Vagina (tissue), 2 donors: ENCODE results near the gene COL5A1.

Experiments used
- CTCF ChIP-seq, 3 experiments: fragments of 450-650 bp in 2 of 3; fragments of 200-600 bp in 1 of 3; sonication (generic) in 1 of 3; IDR thresholded peaks; one replicate each; pipeline ENCODE4 v1.5.1; 2017 to 2019; ENCODE audit warnings: antibody characterized with exemption in 3 of 3, mild to moderate bottlenecking in 2 of 3, moderate library complexity in 2 of 3
- POLR2A ChIP-seq, 2 donors: fragments of 450-650 bp; IDR thresholded peaks; one replicate each; pipeline ENCODE4 v1.6.1; 2017; ENCODE audit warnings: antibody characterized with exemption in 2 of 2, mild to moderate bottlenecking in 2 of 2, moderate library complexity in 2 of 2

GRCh38 chr9:134823623-134824022, 182.0 kb downstream of the COL5A1 start:
- no peak for TF ChIP-seq POLR2A (IDR thresholded peaks at IDR 0.05)
- TF ChIP-seq CTCF (IDR thresholded peaks at IDR 0.05): no peak
